Osteocyte (in vitro differentiated cells): ENCODE data around the gene MBOAT7. TPM values are rescaled to one million over a fixed set of nuclear protein-coding genes. Genes with fewer than 3 reads are reported as not detected.

Experiments used
- DNase-seq: peaks from one replicate; pipeline ENCODE4 v3.0.0; 2021; ENCODE audit warnings: mixed read lengths; ENCODE audit not compliant: unreplicated experiment; ENCODE audit errors: extremely low spot score
- H3K27ac Mint-ChIP-seq: one replicate; pipeline ENCODE4 v1.8.0; 2021; ENCODE audit warnings: mild to moderate bottlenecking, mixed read lengths; ENCODE audit not compliant: unreplicated experiment
- H3K27me3 Mint-ChIP-seq: one replicate; pipeline ENCODE4 v1.8.0; 2021; ENCODE audit warnings: mixed read lengths; ENCODE audit not compliant: unreplicated experiment
- H3K36me3 Mint-ChIP-seq: one replicate; pipeline ENCODE4 v1.8.0; 2021; ENCODE audit warnings: mixed read lengths; ENCODE audit not compliant: unreplicated experiment
- H3K4me1 Mint-ChIP-seq: one replicate; pipeline ENCODE4 v1.8.0; 2021; ENCODE audit warnings: mixed read lengths; ENCODE audit not compliant: unreplicated experiment
- H3K4me3 Mint-ChIP-seq: one replicate; pipeline ENCODE4 v1.8.0; 2021; ENCODE audit warnings: mild to moderate bottlenecking, moderate library complexity, mixed read lengths; ENCODE audit not compliant: unreplicated experiment
- H3K9me3 Mint-ChIP-seq: one replicate; pipeline ENCODE4 v1.8.0; 2021; ENCODE audit warnings: mixed read lengths; ENCODE audit not compliant: unreplicated experiment
- total RNA-seq: library from RNA; stranded (reverse); gene quantifications from 2 replicates; pipeline ENCODE4 v1.2.1, GENCODE V29; 2021
- TF ChIP-seq, protein P1 (sequence below): fragments of 200-600 bp; sonication (generic); IDR thresholded peaks from 2 replicates; pipeline ENCODE4 v1.5.0; 2021; ENCODE audit warnings: antibody characterized with exemption, mild to moderate bottlenecking, moderate library complexity

The MBOAT7 gene
- total RNA-seq, 1 donor from 2014 or later = 85.2 TPM

DNA sequence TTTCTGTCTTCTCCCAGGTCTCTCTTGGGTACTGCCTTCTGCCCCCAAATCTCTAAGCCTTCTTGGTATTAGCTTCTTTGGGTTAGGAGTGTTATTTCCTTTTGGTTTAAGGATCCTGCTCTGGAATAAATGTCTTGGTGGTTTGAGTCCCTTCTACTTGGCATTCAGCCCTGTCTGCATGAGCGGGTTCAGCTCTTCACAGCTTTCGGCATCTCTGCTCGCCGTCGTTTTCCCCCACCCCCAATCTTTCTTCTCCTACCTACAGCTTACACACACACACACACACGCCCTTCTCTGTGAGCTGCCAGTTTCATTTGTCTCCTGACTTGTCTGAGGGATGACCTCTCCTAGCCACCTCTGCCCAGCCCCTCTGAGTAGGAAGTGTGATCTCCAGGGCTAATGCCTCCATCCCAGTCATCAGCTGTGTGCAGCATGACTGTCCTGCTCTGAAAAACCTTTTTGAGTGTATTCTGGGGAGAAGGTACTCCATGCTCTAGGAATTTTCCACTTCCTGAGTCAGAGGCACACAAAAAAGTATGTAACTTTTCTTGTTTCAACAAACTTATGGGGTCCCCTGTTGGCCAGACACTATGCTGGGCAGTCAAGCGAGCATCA lies 47.1 kb downstream of the MBOAT7 start:
- Mint-ChIP-seq H3K36me3 (peaks cover 32% of the 10 kb centered on the region), H3K4me3 (no peak overlapping the region), H3K27me3 (no peaks in the 10 kb centered on the region)

DNA sequence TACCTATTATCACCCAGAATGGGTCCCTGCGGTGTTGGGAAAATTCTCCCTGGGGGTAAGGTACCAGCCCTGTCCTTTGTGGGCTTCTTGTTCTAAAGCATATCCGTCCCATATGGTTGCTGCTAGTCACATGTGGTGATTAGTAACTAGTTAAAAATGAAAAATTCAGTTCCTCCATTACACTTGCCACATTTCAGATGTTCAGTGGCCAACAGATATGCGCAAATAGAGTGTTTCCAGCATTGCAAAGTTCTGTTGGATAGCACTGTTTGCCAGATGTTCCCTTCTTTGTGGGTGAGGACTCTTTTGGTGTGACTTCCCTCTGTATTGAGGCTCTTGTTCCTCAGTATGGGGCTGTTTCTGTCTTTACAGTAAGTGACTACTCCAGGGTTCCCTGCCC lies 48.0 kb downstream of the MBOAT7 start:
- no peak for DNase-seq
- Mint-ChIP-seq H3K4me3 (no peak overlapping the region), H3K4me1 (peaks cover 25% of the 10 kb centered on the region), H3K36me3 (peaks cover 24% of the 10 kb centered on the region), H3K27me3 (no peaks in the 10 kb centered on the region), H3K9me3 (no peaks in the 10 kb centered on the region), H3K27ac (no peak overlapping the region)
- TF ChIP-seq, protein P1, sequence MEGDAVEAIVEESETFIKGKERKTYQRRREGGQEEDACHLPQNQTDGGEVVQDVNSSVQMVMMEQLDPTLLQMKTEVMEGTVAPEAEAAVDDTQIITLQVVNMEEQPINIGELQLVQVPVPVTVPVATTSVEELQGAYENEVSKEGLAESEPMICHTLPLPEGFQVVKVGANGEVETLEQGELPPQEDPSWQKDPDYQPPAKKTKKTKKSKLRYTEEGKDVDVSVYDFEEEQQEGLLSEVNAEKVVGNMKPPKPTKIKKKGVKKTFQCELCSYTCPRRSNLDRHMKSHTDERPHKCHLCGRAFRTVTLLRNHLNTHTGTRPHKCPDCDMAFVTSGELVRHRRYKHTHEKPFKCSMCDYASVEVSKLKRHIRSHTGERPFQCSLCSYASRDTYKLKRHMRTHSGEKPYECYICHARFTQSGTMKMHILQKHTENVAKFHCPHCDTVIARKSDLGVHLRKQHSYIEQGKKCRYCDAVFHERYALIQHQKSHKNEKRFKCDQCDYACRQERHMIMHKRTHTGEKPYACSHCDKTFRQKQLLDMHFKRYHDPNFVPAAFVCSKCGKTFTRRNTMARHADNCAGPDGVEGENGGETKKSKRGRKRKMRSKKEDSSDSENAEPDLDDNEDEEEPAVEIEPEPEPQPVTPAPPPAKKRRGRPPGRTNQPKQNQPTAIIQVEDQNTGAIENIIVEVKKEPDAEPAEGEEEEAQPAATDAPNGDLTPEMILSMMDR = no peak

More for the DNA sequence above, 47.1 kb downstream of the MBOAT7 start:
- H3K4me1 Mint-ChIP-seq = peaks cover 21% of the 10 kb centered on the region
- TF ChIP-seq, protein P1 = no peak
- no peaks in the 10 kb centered on the region for H3K9me3 Mint-ChIP-seq
- no peak overlapping the region for H3K27ac Mint-ChIP-seq
- DNase-seq = no peak

DNA sequence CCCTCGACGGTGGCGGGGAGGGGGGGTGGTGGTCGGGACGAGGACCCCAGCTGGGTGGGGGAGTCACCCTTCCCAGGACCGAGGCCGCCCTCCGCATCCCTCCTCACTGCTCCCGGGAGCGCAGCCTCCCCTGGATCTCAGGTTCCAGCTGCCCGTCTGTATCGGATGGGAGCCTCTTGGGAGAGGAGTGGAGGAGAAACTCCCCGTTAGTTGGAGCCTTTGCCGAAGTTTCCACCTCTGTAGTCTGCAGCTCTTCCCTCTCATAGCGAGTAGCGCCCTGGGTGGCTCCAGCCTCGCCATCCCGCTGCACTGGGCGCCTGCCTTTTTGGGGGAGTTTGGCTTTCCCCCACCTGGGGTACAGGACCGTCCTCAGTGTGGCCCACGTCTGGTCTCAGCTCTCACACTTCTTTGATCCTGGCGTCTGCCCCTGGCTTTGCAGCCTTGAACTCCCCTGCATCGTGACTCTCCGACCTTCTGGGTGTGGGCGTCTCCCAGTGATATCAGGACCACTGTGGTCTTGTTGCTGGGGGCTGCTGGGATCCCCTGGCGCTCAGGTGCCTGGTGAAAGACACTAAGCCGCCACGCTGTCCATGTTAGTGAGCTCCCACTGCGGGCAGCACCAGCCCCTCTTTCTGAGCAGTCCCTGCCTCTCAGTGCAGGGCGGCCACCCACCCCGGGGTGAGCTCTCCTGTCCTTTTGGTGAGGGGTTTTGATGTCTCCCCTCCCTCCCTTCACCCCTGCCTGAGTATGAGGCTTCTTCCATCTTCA lies 50.7 kb downstream of the MBOAT7 start:
- TF ChIP-seq, protein P1 = no peak
- Mint-ChIP-seq H3K9me3 (no peaks in the 10 kb centered on the region), H3K4me3 (peak overlapping the region; percentile 84), H3K27ac (peak overlapping the region; percentile 84), H3K36me3 (peaks cover 5% of the 10 kb centered on the region), H3K27me3 (peaks cover 5% of the 10 kb centered on the region), H3K4me1 (peaks cover 32% of the 10 kb centered on the region)
- DNase-seq = no peak

DNA sequence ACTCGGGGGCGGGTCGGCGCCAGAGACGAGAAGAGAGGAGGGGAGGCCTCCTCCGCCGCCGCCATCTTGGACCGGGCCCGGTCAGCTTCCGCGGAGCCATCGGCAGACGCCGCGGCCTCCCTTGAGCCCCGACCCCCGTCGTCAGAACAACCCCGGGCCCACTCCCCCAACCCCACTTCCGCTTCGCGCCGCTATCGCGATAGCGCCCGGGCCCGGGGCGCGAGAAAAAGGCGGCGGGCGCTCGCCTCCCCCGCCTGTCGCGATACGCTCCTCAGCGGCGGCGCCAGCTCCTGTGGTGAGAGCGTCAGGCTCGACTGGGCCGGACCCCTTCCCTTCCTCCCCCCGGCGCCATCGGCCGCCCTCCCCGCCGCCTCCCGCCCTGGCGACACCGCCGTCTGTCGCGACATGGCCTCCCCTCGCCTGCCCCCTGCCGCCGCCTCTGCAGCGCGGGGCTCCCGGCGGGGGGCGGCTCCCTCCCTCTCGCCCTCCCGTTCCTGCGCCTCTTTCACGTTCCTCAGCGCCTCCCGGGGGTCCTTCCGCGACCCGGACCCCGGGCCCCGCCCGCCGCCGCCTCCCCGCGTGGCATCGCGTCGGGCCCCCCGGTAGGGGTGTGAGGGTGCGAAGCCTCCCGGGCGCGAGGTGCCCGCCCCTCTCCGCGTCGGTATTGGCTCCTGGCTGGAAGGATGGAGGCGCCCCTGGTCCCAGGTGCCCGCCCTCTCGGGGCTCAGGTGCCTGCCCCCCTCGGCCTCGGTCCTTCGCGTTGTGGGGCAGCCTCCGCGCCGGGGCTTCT lies 51.5 kb downstream of the MBOAT7 start, which contains the start of gene CNOT3:
Gene CNOT3, plus strand, starts transcription at position 64 of the 790 bp plus-strand sequence. CDS start 5,217 bp downstream, outside the sequence.
- Mint-ChIP-seq H3K4me3 (peak within 1 kb of the TSS; percentile 84), H3K9me3 (no peaks in the 10 kb centered on the region), H3K4me1 (peaks cover 32% of the 10 kb centered on the region), H3K27me3 (peaks cover 5% of the 10 kb centered on the region), H3K36me3 (no peaks in the 10 kb centered on the region), H3K27ac (peak within 1 kb of the TSS; percentile 88)
- no peak for DNase-seq
- TF ChIP-seq, protein P1 = peak; percentile 30
